Activated CD8-positive, alpha-beta memory T cell treated with anti-CD3 and anti-CD28 coated beads for 4 hours (primary cell): Measurements from ENCODE around the gene CDK17.
"Not testable (repeated sequence)": the region's sequence is repeated elsewhere in the genome, so short reads cannot be mapped to it uniquely, and the experiment has no call there.

Experiments used
- DNase-seq, 2 donors: peaks; one replicate each; pipeline ENCODE4 v3.0.0-alpha.2; 2020; ENCODE audit warnings: low read depth in 2 of 2

CDK17 gene

DNA sequence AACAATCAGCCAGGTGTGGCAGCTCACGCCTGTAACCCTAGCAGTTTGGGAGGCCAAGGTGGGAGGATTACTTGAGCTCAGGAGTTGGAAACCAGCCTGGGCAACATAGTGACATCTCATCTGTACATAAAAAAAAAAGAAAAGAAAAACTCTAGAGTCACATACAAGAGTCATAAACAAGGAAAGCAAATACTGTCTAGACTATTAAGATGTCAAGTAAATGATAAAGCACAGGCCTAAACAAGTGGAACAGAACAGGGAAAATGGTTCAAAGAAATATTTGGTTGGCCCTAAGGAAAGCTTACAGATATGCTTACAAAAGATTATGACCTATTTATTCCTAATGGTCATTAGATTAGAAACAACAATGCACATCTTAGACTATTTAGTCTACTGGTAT is 12.3 kb downstream of the CDK17 start:
- no peak for DNase-seq

DNA sequence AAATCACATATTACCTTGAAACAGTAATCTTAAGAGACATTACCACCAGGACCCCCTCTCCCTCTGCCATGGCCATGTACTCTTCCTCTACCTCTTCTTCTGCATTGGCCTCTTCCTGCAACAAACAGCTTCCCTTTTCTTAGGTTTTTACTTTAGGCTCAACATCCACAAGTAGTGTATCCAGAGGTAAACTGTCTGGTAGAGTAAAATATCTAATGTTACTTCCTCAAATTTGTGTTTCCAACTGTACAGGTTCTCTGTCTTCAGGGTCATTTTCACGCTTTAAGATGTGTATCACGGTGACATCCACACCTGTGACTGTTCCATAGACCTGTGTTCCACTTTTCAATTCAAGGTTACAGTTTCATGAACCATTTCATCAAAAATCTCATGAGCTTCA is 13.4 kb downstream of the CDK17 start:
- no peak for DNase-seq

DNA sequence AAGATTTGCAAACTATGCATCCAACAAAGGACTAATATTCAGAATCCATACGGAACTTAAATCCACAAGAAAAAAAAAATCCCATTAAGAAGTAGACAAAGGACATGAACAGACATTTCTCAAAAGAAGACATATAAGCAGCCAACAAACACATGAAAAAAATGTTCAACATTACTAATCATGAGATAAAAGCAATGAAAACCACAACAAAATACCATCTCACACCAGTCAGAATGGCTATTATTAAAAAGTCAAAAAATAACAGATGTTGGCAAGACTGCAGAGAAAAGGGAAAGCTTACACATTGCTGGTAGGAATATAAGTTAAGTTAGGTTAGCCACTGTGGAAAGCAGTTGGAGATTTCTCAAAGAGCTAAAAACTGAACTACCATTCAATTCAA is 16.2 kb downstream of the CDK17 start:
- no peak for DNase-seq

DNA sequence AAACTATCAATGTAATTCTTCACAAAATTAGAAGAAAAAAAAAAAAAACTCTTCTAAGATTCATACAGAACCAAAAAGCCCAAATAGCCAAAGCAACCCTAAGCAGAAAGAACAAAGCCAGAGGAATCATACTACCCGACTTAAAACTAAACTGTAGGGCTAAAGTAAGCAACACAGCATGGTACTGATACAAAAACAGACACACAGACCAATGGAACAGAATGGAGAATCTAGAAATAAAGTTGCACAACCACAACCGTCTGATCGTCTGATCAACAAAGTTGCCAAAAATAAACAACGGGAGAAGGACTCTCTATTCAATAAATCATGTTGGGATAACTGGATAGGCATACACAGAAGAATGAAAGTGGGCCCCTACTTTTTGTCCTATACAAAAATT is 16.9 kb downstream of the CDK17 start:
- DNase-seq = no peak

DNA sequence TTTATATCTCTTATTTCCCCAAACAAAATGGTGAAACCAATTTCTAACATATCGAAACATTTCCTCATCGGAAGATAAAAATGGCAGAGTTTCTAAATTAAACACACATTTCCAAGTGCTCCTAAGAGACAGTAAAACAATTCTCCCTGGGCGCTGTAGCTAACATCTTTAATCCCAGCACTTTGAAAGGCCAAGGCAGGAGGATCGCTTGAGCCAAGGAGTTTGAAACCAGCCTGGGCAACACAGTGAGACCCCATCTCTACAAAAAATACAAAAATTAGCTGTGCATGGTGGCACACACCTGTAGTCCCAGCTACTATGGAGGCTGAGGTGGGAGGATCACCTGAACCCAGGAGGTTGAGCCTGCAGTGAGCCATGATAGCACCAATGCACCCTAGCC is 20.5 kb downstream of the CDK17 start:
- DNase-seq = not testable (repeated sequence)

GRCh38 chr12:96378319-96378718 is 21.9 kb downstream of the CDK17 start:
- DNase-seq = no peak

DNA sequence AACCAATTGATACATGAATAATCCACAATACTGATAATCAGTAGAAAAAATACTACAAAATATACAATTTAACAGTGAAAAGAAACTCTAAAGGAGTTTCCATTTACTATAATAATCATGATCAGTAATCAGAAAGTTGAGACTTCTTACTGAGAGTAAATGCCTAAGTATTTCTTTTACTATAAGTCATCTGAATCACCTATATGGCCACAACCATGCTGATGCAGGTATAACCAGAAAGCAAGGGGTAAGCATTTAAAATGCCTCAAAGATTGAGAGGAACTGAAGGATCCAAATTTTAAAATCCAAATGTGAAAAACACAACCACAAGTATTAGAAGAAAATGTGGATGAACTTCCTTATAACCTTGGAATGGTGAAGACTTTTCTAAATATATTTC is 23.4 kb downstream of the CDK17 start:
- no peak for DNase-seq

DNA sequence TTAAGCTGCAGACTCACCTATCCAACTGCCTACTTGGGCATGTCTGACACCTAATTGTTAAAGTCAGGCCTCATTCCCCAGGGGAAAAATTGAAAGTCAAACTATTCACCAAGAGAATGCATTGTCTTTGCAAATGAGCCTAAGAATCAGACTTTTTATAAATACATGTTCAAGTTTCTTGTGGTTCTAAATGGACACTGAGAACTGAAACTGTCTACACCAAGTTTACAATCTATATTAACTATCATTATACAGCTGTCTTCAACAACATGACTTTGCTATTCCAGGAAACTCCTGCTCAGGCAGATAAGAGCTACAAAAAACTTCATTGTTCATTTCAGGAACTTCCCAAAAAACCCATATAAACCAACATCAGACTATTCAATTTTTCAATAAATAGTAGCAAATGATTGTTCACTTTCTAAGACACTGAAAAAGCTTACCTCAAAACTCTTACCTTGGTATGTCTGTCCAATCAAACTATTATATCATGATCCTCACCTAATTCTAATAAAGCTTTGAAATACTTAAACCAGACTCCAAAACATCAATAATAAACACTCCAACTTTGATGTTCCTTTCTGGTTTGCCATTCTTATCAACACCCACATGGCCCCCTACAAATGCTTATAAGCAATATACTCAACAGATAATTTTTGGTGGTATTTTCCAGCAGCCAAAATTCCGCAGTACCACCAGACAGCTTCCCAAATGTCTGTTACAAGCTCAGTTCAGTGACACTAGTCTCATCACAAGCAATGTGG is 24.2 kb downstream of the CDK17 start:
- no peak for DNase-seq

DNA sequence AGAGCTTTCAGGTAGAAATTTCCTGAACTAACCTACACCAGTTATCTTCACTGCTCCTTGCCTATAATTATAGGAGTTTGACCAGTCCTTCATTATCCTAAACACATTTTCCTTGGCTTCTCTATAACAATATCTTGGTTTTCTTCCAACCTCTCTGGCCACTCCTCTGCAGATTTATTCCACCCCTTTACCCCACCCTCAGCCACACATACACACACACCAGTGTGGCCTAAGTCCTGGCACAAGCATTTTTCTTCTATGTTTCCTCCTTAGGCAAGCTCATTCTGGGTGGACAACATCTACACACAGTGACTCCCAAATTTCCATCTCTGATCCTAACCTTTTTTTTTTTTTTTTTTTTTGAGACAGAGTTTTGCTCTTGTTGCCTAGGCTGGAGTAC is 25.1 kb downstream of the CDK17 start:
- no peak for DNase-seq

GRCh38 chr12:96371790-96372699 is 28.2 kb downstream of the CDK17 start:
- DNase-seq = no peak

DNA sequence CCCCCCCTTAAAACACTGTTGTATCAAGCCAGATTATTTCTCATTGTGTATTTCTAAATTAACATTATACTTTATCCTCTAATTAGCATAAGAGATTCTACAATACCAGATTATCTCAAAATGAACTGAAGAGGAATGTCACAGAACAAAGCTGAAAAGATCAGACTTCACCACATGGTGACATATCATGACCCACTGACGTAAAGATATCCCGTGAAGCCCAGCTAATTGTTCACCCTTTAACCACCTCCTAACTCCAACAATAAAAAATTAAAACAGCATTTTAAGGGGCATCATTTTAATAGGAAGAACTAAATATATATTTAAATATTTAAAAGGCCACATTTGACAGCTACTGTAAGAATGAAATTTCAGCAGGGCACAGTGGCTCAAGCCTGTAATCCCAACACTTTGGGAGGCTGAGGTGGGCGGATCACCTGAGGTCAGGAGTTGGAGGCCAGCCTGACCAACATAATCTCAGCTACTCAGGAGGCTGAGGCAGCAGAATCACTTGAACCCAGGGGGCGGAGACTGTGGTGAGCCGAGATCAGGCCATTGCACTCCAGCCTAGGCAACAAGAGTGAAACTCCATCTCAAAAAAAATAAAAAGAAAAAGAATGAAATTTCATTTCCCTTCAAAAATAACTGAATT is 29.0 kb downstream of the CDK17 start:
- no peak for DNase-seq

DNA sequence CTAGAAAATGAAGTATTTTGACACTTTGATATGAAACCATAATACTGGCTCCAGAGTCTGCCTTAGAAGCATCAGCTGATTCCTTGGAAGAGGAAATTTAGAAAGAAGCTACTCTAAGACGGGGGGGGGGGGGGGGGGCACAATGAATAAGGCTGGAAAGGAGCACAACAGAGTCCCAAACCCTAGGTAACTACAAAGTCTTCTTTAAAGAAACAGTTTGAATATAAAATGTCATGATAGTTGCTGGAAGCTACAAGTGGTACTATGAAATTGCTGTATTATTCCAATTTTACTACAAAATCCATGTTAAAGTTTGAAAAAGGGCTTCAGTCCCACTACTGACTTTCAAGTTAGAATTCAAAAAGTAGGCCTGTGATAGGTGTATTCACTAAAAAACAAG is 31.6 kb downstream of the CDK17 start:
- DNase-seq = no peak

DNA sequence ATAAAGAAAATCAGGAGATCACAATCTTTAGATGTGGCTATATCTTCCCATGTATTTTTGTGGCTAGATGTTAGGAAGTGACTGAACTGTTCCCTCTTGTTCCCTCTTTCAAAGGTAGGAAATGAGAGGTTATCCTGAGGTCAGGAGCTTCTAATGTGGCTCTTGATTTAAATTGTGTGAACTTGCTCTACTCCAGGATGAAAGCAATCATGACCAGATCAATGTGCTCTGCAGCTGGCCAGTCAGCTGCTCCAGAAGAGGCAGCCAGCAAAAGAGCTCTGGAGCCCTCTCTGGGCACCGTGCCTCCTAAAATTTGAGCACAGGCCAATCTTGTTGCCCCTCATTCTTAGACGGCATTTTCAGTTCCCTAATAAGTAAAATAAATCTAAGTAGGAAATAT is 32.0 kb downstream of the CDK17 start:
- DNase-seq = no peak

GRCh38 chr12:96366381-96366654 is 33.9 kb downstream of the CDK17 start:
- DNase-seq = no peak

DNA sequence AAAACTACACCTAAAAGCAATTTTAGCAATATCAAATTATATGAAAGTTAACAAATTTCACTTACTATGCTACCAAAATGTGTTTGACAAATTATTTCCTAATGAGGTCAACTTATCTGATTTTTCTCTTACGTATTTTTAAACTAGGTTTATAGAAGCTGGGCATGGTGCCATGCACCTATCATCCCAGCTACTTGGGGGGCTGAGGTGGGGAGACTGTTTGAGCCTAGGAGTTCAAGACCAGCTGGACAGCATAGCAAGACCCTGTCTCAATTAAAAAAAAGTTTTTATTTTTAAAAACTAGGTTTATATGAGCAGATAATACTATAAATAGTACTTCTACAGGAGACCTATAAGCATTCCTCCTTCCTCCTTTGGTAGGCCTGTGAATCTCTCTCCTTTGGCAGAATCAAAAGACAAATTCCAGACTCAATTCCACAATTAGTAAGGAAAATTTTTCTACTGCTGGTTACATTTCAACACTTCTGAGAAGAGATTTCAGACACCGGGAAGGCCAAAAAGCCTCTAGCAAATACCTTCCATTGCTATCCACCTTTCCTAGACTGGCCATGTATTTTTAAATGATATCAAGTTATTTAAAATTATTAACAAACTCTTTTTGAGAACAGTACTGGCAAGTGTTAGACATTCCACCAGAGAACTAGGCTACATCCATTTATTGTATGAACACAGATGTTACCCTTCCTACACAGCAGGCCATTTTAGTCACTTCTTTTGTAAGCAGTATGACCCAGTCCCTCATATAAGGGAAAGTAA is 34.4 kb downstream of the CDK17 start:
- no peak for DNase-seq

- no peak for DNase-seq
Observed at GRCh38 chr12:96364092-96364700, 36.0 kb downstream of the CDK17 start.

GRCh38 chr12:96361074-96361473 is 39.2 kb downstream of the CDK17 start:
- no peak for DNase-seq

DNA sequence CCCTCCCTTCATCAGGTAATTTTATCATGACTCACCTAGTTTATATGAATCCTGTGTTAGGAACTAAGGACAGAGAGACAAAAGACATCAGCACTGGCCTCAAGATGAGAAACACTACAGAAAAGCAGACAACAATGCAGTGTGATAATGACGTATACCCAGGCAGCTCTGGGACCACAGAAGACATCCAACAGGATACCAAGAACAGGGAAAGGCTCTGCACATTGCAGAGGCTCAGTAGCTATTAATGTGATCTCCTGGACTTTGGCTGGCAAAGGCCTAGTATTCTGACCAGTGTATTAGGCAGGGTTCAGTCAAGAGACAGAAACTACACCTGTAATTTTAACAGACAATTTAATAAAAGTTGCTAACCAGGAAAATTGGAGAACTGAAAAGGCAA is 39.7 kb downstream of the CDK17 start:
- DNase-seq = no peak

DNA sequence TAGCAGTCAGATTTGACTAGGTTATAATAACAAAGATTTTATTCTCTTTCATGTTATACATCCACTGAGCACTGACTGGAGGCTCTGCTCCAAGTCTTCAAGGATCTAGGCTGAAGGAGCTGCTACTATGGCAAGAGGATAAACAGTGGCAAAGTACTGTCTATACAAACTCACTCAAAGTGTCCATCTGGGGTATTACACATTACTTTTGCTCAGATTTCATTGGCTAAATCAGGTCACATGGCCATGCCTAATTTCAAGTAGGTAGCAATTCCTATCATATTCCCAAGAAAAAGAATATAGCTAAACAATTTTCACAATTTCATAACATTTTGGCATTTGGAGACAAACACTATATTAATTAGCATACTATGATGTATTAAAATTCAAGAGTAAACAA is 40.9 kb downstream of the CDK17 start:
- DNase-seq = no peak

GRCh38 chr12:96356831-96357230 is 43.4 kb downstream of the CDK17 start:
- DNase-seq = no peak

DNA sequence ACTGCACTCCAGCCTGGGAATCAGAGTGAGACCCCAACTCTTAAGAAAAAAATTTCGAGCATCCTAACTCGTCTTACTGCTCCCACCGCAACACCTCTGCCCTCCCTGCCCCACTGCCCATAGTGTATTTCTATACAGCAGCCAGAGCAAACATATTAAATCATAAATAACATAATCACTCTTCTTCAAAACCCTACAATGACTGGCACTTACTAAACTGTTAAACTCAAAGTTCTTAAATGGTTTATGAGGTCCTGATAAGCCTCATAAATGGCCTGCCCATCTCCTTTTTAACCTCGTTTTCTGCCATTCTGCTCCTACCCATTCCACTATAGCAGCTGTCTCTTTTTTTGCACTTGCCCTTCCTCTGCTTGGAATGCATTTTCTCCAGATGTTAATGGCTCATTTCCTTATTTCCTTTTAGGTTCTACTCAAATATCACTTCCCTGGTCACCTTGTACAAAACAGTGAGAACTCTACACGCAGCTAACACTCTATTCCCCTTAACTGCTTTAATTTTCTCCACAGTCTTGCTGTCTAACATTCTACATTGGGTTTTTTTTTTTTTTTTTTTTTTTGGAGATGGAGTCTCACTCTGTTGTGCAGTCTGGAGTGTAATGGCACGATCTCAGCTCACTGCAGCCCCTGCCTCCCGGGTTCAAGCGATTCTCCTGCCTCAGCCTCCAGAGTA is 45.2 kb downstream of the CDK17 start:
- DNase-seq = no peak
